Cardiac atrium fibroblast (primary cell): ENCODE measurements around the gene KLF12. TPM values are rescaled to one million over a fixed set of nuclear protein-coding genes. Genes with fewer than 3 reads are reported as not detected.

ENCODE experiments used
- total RNA-seq: library from RNA; depleted of rRNA; stranded (reverse); fragments of >200 nt; gene quantifications from 2 replicates; pipeline ENCODE4 v1.2.3, GENCODE V29; 2015

The KLF12 gene
- 7.8 and 8.3 TPM in 2 replicates for total RNA-seq

GRCh38 chr13:74134221-74134776, at the start of gene KLF12:
TSS of gene KLF12 (minus strand) at chr13:74134404.

